Neural progenitor cell (in vitro differentiated cells): Measurements from ENCODE around the gene DOCK4. TPM values are rescaled to one million over a fixed set of nuclear protein-coding genes. Genes with fewer than 3 reads are reported as not detected.

ENCODE experiments used
- DNase-seq: peaks from one replicate; pipeline ENCODE4 v3.0.0-alpha.2; 2016; ENCODE audit warnings: low spot score
- H2AFZ ChIP-seq: fragments of 200-600 bp; sonication (generic); replicated peaks from 2 replicates; pipeline ENCODE4 v1.6.1; 2016; ENCODE audit warnings: antibody characterized with exemption
- H3F3A ChIP-seq: fragments of 200-600 bp; sonication (generic); 2 replicates; pipeline ENCODE4 v1.6.1; 2016; ENCODE audit warnings: antibody characterized with exemption, low read depth
- H3K27ac ChIP-seq: fragments of 200-600 bp; sonication (generic); 2 replicates; pipeline ENCODE4 v1.5.1; 2016; ENCODE audit warnings: mild to moderate bottlenecking
- H3K27me3 ChIP-seq: fragments of 200-600 bp; sonication (generic); 2 replicates; pipeline ENCODE4 v1.6.1; 2016; ENCODE audit warnings: mild to moderate bottlenecking, moderate library complexity
- H3K36me3 ChIP-seq: fragments of 200-600 bp; sonication (generic); 2 replicates; pipeline ENCODE4 v1.5.1; 2016
- H3K4me1 ChIP-seq: fragments of 200-600 bp; sonication (generic); 2 replicates; pipeline ENCODE4 v1.6.1; 2016; ENCODE audit warnings: mixed run types
- H3K4me2 ChIP-seq: fragments of 200-600 bp; sonication (generic); 2 replicates; pipeline ENCODE4 v1.6.1; 2016
- H3K4me3 ChIP-seq: fragments of 200-600 bp; sonication (generic); 2 replicates; pipeline ENCODE4 v1.5.1; 2016
- H3K79me2 ChIP-seq: fragments of 200-600 bp; sonication (generic); 2 replicates; pipeline ENCODE4 v1.6.1; 2016; ENCODE audit warnings: low read depth
- H3K9ac ChIP-seq: fragments of 200-600 bp; sonication (generic); 2 replicates; pipeline ENCODE4 v1.6.1; 2016
- H3K9me3 ChIP-seq: fragments of 200-600 bp; sonication (generic); 2 replicates; pipeline ENCODE4 v1.5.1; 2016; ENCODE audit warnings: low read depth
- H4K20me1 ChIP-seq: fragments of 200-600 bp; sonication (generic); 2 replicates; pipeline ENCODE4 v1.6.1; 2016; ENCODE audit warnings: low read depth
- H3K27ac Mint-ChIP-seq: 3 replicates; pipeline ENCODE4 v1.8.0; 2021; ENCODE audit warnings: mixed read lengths
- H3K27me3 Mint-ChIP-seq: 2 replicates; pipeline ENCODE4 v1.8.0; 2022; ENCODE audit warnings: low read depth, mild to moderate bottlenecking, inconsistent platforms, moderate library complexity, mixed read lengths; ENCODE audit not compliant: insufficient read depth
- H3K36me3 Mint-ChIP-seq: 3 replicates; pipeline ENCODE4 v1.8.0; 2021; ENCODE audit warnings: mixed read lengths
- H3K4me1 Mint-ChIP-seq: 3 replicates; pipeline ENCODE4 v1.8.0; 2021; ENCODE audit warnings: mixed read lengths
- H3K4me3 Mint-ChIP-seq: 3 replicates; pipeline ENCODE4 v1.8.0; 2021; ENCODE audit warnings: mild to moderate bottlenecking, moderate library complexity, mixed read lengths
- H3K9me3 Mint-ChIP-seq: 3 replicates; pipeline ENCODE4 v1.8.0; 2020; ENCODE audit warnings: mixed read lengths
- EZH2 ChIP-seq: fragments of 200-600 bp; sonication (generic); IDR thresholded peaks from 2 replicates; pipeline ENCODE4 v1.6.1; 2017; ENCODE audit warnings: antibody characterized with exemption, mild to moderate bottlenecking, moderate library complexity
- EZH2phosphoT487 ChIP-seq: fragments of 200-600 bp; sonication (generic); IDR thresholded peaks from 2 replicates; pipeline ENCODE4 v1.6.1; 2017; ENCODE audit warnings: antibody characterized with exemption
- total RNA-seq: library from RNA; depleted of rRNA; stranded (reverse); fragments of >200 nt; gene quantifications from 2 replicates; pipeline ENCODE4 v1.2.3, GENCODE V29; 2015; ENCODE audit warnings: low replicate concordance
- TF ChIP-seq, protein P1 (sequence below): fragments of 200-600 bp; sonication (generic); IDR thresholded peaks from 2 replicates; pipeline ENCODE4 v1.5.1; 2017; ENCODE audit warnings: antibody characterized with exemption, mild to moderate bottlenecking

DOCK4 gene
- total RNA-seq, 1 donor from 2014 or later = 11.4 TPM

DNA sequence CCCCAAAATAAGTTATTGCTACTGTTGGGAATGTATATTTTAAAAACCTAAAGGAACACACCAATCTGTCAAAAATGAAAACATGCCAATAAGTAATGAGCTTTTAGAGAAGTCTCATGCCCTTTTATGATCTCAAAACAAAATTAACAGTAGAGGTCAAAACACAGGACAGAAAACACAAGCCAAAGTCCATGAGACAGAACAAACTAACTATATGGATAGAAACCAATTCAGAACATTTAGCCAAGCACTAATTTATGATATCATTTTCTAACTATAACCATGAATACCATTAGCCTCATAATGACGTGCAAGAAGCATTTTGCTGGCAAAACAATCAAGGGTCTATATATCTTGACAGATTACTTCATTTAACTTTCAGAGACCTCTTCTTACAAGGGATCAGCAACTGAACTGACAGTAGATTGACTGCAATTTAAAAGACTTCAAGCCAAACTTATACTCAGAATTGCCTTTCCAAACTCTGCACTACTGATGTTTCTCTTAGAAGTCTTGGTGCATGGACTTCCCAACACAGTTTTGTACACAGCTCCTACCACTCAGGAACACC is 200.9 kb downstream of the DOCK4 start:
- H3K4me3 Mint-ChIP-seq = no peak overlapping the region

DNA sequence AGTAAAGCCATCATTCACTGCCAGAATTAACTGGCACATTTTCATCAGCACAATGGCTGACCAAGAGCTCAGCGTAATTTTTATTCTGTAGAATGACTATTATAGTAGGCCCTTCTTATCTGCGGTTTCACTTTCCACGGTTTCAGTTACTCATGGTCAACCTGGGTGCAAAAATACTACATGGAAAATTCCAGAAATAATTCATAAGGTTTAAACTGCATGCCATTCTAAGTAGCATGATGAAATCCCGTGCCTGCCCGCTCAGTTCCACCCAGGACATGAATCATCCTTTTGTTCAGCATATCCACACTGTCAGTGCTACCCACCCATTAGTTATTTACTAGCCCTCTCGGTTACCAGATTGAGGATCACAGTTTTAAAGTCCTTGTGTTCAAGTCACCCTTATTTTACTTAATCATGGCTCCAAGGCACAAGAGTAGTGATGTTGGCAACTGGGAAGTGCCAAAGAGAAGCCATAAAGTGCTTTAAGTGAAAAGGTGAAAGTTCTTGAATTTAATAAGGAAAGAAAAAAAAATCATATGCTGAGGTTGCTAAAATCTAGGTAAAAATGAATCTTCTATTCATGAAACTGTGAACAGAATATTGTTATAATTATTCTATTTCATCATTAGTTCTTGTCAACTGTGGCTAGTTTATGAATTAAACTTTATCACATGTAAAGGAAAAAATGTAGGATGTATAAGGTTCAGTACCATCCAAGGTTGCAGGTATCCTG is 204.9 kb downstream of the DOCK4 start:
- no peaks in the 10 kb centered on the region for H3K27me3 Mint-ChIP-seq
- Histone ChIP-seq H3K9me3 (no peaks in the 10 kb centered on the region), H4K20me1 (no peaks in the 10 kb centered on the region), H3K79me2 (no peaks in the 10 kb centered on the region), H3K4me1 (no peaks in the 10 kb centered on the region), H3K27me3 (no peaks in the 10 kb centered on the region), H3K9ac (no peak overlapping the region), H3K27ac (no peak overlapping the region), H3F3A (no peaks in the 10 kb centered on the region), H3K4me3 (no peak overlapping the region), H3K4me2 (no peak overlapping the region), H3K36me3 (no peaks in the 10 kb centered on the region), H2AFZ (no peak overlapping the region)
- no peaks in the 10 kb centered on the region for H3K9me3 Mint-ChIP-seq
- H3K4me3 Mint-ChIP-seq = no peak overlapping the region
- DNase-seq = no peak
- H3K4me1 Mint-ChIP-seq = peaks cover 4% of the 10 kb centered on the region
- no peak overlapping the region for H3K27ac Mint-ChIP-seq
- TF ChIP-seq EZH2 (no peak), EZH2phosphoT487 (no peak)
- TF ChIP-seq, protein P1, sequence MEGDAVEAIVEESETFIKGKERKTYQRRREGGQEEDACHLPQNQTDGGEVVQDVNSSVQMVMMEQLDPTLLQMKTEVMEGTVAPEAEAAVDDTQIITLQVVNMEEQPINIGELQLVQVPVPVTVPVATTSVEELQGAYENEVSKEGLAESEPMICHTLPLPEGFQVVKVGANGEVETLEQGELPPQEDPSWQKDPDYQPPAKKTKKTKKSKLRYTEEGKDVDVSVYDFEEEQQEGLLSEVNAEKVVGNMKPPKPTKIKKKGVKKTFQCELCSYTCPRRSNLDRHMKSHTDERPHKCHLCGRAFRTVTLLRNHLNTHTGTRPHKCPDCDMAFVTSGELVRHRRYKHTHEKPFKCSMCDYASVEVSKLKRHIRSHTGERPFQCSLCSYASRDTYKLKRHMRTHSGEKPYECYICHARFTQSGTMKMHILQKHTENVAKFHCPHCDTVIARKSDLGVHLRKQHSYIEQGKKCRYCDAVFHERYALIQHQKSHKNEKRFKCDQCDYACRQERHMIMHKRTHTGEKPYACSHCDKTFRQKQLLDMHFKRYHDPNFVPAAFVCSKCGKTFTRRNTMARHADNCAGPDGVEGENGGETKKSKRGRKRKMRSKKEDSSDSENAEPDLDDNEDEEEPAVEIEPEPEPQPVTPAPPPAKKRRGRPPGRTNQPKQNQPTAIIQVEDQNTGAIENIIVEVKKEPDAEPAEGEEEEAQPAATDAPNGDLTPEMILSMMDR = no peak
- peaks cover 2% of the 10 kb centered on the region for H3K36me3 Mint-ChIP-seq

More for the DNA sequence above, 200.9 kb downstream of the DOCK4 start:
- H3K4me1 Mint-ChIP-seq = no peaks in the 10 kb centered on the region
- Histone ChIP-seq H3K9ac (no peak overlapping the region), H4K20me1 (no peaks in the 10 kb centered on the region), H2AFZ (no peak overlapping the region), H3K79me2 (no peaks in the 10 kb centered on the region), H3K4me3 (no peak overlapping the region), H3F3A (no peaks in the 10 kb centered on the region), H3K36me3 (no peaks in the 10 kb centered on the region), H3K27ac (no peak overlapping the region), H3K4me2 (no peak overlapping the region), H3K27me3 (no peaks in the 10 kb centered on the region), H3K9me3 (no peaks in the 10 kb centered on the region), H3K4me1 (no peaks in the 10 kb centered on the region)
- DNase-seq = no peak
- H3K36me3 Mint-ChIP-seq = peaks cover 2% of the 10 kb centered on the region
- no peak for TF ChIP-seq EZH2phosphoT487
- TF ChIP-seq, protein P1 = no peak
- TF ChIP-seq EZH2 = no peak
- H3K27ac Mint-ChIP-seq = no peak overlapping the region
- no peaks in the 10 kb centered on the region for H3K27me3 Mint-ChIP-seq
- no peaks in the 10 kb centered on the region for H3K9me3 Mint-ChIP-seq

DNA sequence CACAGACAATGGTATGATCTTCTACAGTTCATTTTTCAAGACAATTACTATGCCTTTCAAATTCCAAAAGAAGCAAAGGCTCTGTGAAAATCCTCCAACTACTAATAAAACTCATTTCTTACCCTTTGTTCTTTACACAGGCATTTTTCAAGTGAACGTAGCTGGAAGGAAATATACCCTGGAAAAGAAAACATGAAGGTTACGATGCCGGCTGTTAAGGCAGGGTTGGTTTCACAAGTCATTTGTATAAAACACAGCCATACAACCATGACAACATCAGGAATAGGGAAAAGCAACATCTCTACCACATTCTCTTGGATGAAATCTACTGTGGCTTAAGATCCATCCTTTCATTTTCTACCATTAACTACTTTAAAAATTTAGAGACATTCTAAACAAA is 207.9 kb downstream of the DOCK4 start:
- Histone ChIP-seq H3K27me3 (no peaks in the 10 kb centered on the region), H3K4me2 (no peak overlapping the region), H3K4me3 (no peak overlapping the region), H3K79me2 (no peaks in the 10 kb centered on the region), H3F3A (no peaks in the 10 kb centered on the region), H3K27ac (no peak overlapping the region), H3K9me3 (no peaks in the 10 kb centered on the region), H4K20me1 (no peaks in the 10 kb centered on the region), H3K36me3 (no peaks in the 10 kb centered on the region), H2AFZ (no peak overlapping the region), H3K9ac (no peak overlapping the region), H3K4me1 (no peaks in the 10 kb centered on the region)
- Mint-ChIP-seq H3K4me1 (peaks cover 4% of the 10 kb centered on the region), H3K27me3 (no peaks in the 10 kb centered on the region), H3K9me3 (no peaks in the 10 kb centered on the region), H3K4me3 (no peak overlapping the region), H3K36me3 (peaks cover 2% of the 10 kb centered on the region), H3K27ac (no peak overlapping the region)
- DNase-seq = no peak
- TF ChIP-seq, protein P1 = no peak
- TF ChIP-seq EZH2phosphoT487 = no peak
- TF ChIP-seq EZH2 = no peak
